ENCODE measurements around the gene IGFL2. TPM values are rescaled to one million over a fixed set of nuclear protein-coding genes. Genes with fewer than 3 reads are reported as not detected.
"Not testable (repeated sequence)": the region's sequence is repeated elsewhere in the genome, so short reads cannot be mapped to it uniquely, and the experiment has no call there.

Gene IGFL2
- total RNA-seq: under 1 TPM in 1 of 2 donors, not detected in 1; 0.08 TPM
- not detected for polyA plus RNA-seq

DNA sequence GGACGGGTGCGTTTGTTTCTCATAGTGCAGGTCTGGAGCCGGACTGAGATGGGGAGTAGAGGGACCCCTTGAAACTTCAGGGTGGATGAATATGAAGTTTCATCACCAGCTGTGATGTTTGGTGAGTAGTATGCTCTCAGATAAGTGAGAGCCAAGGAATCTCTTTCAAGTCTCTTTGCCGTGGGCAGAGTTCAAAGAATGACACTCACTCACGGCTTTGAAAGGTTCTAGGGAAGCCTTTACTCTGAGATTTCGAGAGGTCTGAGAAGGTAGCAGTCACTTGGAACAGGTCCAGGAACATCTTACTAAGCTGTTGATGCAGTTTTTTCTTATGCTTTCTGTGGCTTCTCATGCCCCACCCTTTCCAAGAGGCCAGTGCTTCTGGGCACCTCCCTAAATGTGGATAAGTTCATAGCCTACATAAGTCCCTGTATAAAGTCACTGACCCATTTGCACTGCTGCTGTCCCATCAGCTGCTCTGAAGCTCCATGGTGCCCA, at the start of gene IGFL2:
IGFL2 (plus strand) TSS at position 448 of the 498 bp plus-strand sequence; CDS start at position 489, 41 bp downstream.
- Histone ChIP-seq H3K9me3 (ENCODE audit: control insufficient read depth in 4 of 4, low read length in 3 of 4) (no peaks in the 10 kb centered on the region), H3K9ac (ENCODE audit: low read depth in 1 of 2, low read length in 2 of 2) (no peak within 1 kb of the TSS), H3K4me3 (ENCODE audit: low read depth in 1 of 3, low read length in 3 of 3) (no peak within 1 kb of the TSS), H3K27me3 (ENCODE audit: control insufficient read depth in 4 of 4, insufficient read depth in 4 of 4, low read length in 3 of 4) (peaks cover 0 to 2% (median 0%) of the 10 kb centered on the region in 4 donors), H3K27ac (ENCODE audit: low read depth in 1 of 2, low read length in 2 of 2) (no peak within 1 kb of the TSS), H3K36me3 (ENCODE audit: control insufficient read depth in 4 of 4, insufficient read depth in 3 of 4, low read depth in 1 of 4, low read length in 3 of 4) (no peaks in the 10 kb centered on the region), H3K4me1 (ENCODE audit: control insufficient read depth in 4 of 4, insufficient read depth in 4 of 4, low read length in 3 of 4) (no peaks in the 10 kb centered on the region)
- WGBS: 62% methylated on average over 6 of the region's 6 CpGs
- DNase-seq (ENCODE audit: low spot score): no peak
- TF ChIP-seq, protein P1, sequence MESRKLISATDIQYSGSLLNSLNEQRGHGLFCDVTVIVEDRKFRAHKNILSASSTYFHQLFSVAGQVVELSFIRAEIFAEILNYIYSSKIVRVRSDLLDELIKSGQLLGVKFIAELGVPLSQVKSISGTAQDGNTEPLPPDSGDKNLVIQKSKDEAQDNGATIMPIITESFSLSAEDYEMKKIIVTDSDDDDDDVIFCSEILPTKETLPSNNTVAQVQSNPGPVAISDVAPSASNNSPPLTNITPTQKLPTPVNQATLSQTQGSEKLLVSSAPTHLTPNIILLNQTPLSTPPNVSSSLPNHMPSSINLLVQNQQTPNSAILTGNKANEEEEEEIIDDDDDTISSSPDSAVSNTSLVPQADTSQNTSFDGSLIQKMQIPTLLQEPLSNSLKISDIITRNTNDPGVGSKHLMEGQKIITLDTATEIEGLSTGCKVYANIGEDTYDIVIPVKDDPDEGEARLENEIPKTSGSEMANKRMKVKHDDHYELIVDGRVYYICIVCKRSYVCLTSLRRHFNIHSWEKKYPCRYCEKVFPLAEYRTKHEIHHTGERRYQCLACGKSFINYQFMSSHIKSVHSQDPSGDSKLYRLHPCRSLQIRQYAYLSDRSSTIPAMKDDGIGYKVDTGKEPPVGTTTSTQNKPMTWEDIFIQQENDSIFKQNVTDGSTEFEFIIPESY (IDR thresholded peaks at IDR 0.05): no peak
- no peak for TF ChIP-seq FOXA2 (IDR thresholded peaks at IDR 0.05)
- no peak for TF ChIP-seq ATF3 (IDR thresholded peaks at IDR 0.05)
- no peak for TF ChIP-seq GABPA (IDR thresholded peaks at IDR 0.05 in 1 of 2, conservative IDR thresholded peaks at IDR 0.05 in 1 of 2)
- no peak for TF ChIP-seq EGR1 (IDR thresholded peaks at IDR 0.05; ENCODE audit: low read depth in 2 of 2)
- TF ChIP-seq NR2F2 (IDR thresholded peaks at IDR 0.05): no peak

DNA sequence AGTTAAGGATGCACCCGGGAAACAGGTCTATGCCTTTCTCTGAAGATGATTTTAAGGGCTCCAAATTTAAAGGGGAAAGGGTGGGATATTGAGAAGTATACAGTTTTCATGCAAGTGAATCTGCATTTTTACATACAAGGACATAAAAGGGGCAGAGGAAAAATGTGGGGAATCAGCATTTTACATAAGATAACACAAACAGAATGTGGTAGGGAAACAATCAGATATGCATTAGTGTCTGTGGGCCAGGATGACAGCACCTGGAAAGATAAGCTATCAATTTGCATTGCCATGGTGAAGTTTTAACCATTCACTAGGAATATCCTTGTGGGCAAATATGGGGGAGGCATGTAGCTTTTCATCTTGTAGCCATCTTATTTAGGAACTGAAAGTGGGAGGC, 47.7 kb upstream of the IGFL2 start:
- H3K27ac ChIP-seq (ENCODE audit: low read depth in 1 of 2, low read length in 2 of 2): no peak overlapping the region
- peaks cover 0 to 3% (median 0%) of the 10 kb centered on the region in 4 donors for H3K9me3 ChIP-seq (ENCODE audit: control insufficient read depth in 4 of 4, low read length in 3 of 4)
- no peaks in the 10 kb centered on the region for H3K27me3 ChIP-seq (ENCODE audit: control insufficient read depth in 4 of 4, insufficient read depth in 4 of 4, low read length in 3 of 4)
- no peak for TF ChIP-seq HNF4G (IDR thresholded peaks at IDR 0.05)
- no peak for TF ChIP-seq FOXA1 (IDR thresholded peaks at IDR 0.05)
- DNase-seq (ENCODE audit: low spot score): no peak
- H3K9ac ChIP-seq (ENCODE audit: low read depth in 1 of 2, low read length in 2 of 2): no peak overlapping the region
- H3K4me1 ChIP-seq (ENCODE audit: control insufficient read depth in 4 of 4, insufficient read depth in 4 of 4, low read length in 3 of 4): no peaks in the 10 kb centered on the region
- 59% methylated on average over 1 of the region's 1 CpG for WGBS
- no peak overlapping the region for H3K4me3 ChIP-seq (ENCODE audit: low read depth in 1 of 3, low read length in 3 of 3)
- no peaks in the 10 kb centered on the region for H3K36me3 ChIP-seq (ENCODE audit: control insufficient read depth in 4 of 4, insufficient read depth in 3 of 4, low read depth in 1 of 4, low read length in 3 of 4)

DNA sequence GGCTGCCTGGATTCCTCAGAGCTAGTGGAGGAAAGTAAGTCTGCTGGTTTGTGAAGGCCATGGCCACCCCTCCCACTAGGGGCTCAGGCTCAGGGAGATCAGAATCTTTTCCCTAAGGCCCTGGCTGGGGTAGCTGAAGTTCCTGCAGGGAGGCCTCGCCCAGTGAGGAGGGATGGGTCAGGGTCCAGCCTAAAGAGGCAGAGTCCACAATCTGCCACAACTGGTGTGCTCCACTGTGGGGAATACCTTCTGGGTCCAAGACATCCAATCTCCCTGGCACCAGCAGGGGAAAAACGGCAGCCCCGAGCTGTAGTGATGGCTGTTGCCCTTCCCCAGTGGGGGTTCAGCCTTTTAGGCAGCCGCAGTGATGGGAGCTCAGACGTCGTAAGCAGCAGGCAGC, 46.7 kb upstream of the IGFL2 start:
- WGBS: 57% methylated on average over 6 of the region's 6 CpGs
- H3K27me3 ChIP-seq (ENCODE audit: control insufficient read depth in 4 of 4, insufficient read depth in 4 of 4, low read length in 3 of 4): no peaks in the 10 kb centered on the region

DNA sequence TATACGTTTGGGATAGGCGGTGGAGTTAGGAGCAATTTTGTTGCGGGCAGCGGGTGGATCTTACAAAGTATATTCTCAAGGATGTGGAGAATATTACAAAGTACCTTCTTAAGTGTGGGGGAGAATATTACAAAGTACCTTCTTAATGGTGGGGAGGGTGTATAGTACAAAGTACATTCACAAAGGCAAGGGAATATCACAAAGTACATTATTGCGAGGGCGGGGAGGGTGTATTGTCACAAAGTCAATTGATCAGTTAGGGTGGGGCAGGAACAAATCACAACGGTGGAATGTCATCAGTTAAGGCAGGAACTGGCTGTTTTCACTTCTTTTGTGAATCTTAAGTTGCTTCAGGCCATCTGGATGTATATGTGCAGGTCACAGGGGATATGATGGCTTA, 45.7 kb upstream of the IGFL2 start:
- H3K4me1 ChIP-seq (ENCODE audit: control insufficient read depth in 4 of 4, insufficient read depth in 4 of 4, low read length in 3 of 4); H3K27ac ChIP-seq (ENCODE audit: low read depth in 1 of 2, low read length in 2 of 2); H3K9me3 ChIP-seq (ENCODE audit: control insufficient read depth in 4 of 4, low read length in 3 of 4); H3K9ac ChIP-seq (ENCODE audit: low read depth in 1 of 2, low read length in 2 of 2); DNase-seq (ENCODE audit: low spot score); H3K4me3 ChIP-seq (ENCODE audit: low read depth in 1 of 3, low read length in 3 of 3); H3K36me3 ChIP-seq (ENCODE audit: control insufficient read depth in 4 of 4, insufficient read depth in 3 of 4, low read depth in 1 of 4, low read length in 3 of 4); H3K27me3 ChIP-seq (ENCODE audit: control insufficient read depth in 4 of 4, insufficient read depth in 4 of 4, low read length in 3 of 4): not testable (repeated sequence)
- WGBS: 83% methylated on average over 7 of the region's 7 CpGs

More for the DNA sequence above, 46.7 kb upstream of the IGFL2 start:
- Histone ChIP-seq H3K9ac (ENCODE audit: low read depth in 1 of 2, low read length in 2 of 2) (no peak overlapping the region), H3K27ac (ENCODE audit: low read depth in 1 of 2, low read length in 2 of 2) (no peak overlapping the region), H3K9me3 (ENCODE audit: control insufficient read depth in 4 of 4, low read length in 3 of 4) (peaks cover 0 to 3% (median 0%) of the 10 kb centered on the region in 4 donors), H3K4me1 (ENCODE audit: control insufficient read depth in 4 of 4, insufficient read depth in 4 of 4, low read length in 3 of 4) (no peaks in the 10 kb centered on the region), H3K36me3 (ENCODE audit: control insufficient read depth in 4 of 4, insufficient read depth in 3 of 4, low read depth in 1 of 4, low read length in 3 of 4) (no peaks in the 10 kb centered on the region), H3K4me3 (ENCODE audit: low read depth in 1 of 3, low read length in 3 of 3) (no peak overlapping the region)
- TF ChIP-seq, protein P2, sequence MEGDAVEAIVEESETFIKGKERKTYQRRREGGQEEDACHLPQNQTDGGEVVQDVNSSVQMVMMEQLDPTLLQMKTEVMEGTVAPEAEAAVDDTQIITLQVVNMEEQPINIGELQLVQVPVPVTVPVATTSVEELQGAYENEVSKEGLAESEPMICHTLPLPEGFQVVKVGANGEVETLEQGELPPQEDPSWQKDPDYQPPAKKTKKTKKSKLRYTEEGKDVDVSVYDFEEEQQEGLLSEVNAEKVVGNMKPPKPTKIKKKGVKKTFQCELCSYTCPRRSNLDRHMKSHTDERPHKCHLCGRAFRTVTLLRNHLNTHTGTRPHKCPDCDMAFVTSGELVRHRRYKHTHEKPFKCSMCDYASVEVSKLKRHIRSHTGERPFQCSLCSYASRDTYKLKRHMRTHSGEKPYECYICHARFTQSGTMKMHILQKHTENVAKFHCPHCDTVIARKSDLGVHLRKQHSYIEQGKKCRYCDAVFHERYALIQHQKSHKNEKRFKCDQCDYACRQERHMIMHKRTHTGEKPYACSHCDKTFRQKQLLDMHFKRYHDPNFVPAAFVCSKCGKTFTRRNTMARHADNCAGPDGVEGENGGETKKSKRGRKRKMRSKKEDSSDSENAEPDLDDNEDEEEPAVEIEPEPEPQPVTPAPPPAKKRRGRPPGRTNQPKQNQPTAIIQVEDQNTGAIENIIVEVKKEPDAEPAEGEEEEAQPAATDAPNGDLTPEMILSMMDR (IDR thresholded peaks at IDR 0.05; ENCODE audit: low read depth, low read length, missing input control): no peak
- no peak for TF ChIP-seq YY1 (IDR thresholded peaks at IDR 0.05)
- TF ChIP-seq FOXA2 (IDR thresholded peaks at IDR 0.05): no peak
- TF ChIP-seq, protein P3, sequence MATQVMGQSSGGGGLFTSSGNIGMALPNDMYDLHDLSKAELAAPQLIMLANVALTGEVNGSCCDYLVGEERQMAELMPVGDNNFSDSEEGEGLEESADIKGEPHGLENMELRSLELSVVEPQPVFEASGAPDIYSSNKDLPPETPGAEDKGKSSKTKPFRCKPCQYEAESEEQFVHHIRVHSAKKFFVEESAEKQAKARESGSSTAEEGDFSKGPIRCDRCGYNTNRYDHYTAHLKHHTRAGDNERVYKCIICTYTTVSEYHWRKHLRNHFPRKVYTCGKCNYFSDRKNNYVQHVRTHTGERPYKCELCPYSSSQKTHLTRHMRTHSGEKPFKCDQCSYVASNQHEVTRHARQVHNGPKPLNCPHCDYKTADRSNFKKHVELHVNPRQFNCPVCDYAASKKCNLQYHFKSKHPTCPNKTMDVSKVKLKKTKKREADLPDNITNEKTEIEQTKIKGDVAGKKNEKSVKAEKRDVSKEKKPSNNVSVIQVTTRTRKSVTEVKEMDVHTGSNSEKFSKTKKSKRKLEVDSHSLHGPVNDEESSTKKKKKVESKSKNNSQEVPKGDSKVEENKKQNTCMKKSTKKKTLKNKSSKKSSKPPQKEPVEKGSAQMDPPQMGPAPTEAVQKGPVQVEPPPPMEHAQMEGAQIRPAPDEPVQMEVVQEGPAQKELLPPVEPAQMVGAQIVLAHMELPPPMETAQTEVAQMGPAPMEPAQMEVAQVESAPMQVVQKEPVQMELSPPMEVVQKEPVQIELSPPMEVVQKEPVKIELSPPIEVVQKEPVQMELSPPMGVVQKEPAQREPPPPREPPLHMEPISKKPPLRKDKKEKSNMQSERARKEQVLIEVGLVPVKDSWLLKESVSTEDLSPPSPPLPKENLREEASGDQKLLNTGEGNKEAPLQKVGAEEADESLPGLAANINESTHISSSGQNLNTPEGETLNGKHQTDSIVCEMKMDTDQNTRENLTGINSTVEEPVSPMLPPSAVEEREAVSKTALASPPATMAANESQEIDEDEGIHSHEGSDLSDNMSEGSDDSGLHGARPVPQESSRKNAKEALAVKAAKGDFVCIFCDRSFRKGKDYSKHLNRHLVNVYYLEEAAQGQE (IDR thresholded peaks at IDR 0.05): no peak
- no peak for TF ChIP-seq HNF4G (IDR thresholded peaks at IDR 0.05)
- DNase-seq (ENCODE audit: low spot score): no peak
